ENCODE results near the gene UNC5B.

- TF ChIP-seq POLR2A (IDR thresholded peaks at IDR 0.05) (no peak), CTCF (IDR thresholded peaks at IDR 0.05) (no peak)
Measured at GRCh38 chr10:71202314-71202713, 10.1 kb upstream of the UNC5B start.
